ENCODE results near the gene HS6ST3.

HS6ST3 gene

DNA sequence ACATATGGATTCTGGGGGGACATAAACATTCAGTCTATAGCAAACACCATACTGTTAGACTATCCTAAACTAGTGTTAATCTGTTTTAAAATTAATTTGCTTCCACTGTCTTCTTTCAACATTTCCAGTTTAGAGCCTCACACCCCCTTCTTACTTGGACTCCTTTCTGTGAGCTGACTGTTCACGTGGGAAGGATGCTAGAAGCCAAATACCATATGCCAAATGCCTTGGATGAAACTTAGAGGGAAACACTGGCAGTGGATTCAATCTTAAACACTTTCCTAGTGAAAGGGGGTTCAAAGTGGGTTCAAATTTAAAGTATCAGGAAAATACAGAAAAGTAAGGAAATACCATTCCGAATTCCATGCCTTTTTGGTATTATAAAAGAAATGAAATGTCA is 113.6 kb downstream of the HS6ST3 start:
- no peak for DNase-seq

DNA sequence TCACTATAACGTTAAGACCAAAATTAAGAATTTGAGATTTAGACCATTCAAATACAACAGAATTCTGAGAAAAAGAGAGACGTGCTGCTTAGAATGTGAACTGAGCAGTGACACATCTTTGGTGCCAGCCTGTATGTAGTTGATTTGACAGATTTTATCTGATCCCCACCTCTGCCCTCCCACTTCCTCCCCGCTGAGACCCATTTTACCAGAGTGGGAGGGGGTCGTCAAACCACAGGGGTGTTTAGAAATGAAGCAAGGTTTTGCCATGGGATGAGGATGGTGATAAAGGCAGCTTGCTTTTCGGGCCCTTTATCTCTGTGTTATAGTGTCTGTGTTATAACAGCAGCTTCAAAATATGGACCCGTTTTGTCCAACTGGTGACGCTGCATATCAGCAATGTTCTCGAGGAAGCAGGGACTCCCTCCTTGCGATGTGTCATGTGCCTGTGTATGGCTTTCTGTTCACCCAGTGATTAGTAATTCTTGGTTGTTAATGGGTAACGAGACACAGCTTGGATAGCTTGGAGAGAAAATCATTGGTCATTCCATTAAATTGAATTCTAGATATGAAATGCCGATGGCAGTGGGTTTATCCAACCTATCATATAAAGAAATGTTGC is 125.0 kb downstream of the HS6ST3 start:
- DNase-seq = no peak

- no peak for DNase-seq
Measured at GRCh38 chr13:96216543-96216942, 126.6 kb downstream of the HS6ST3 start.

- DNase-seq = no peak
Measured at GRCh38 chr13:96218475-96218874, 128.6 kb downstream of the HS6ST3 start.

- no peak for DNase-seq
Measured at GRCh38 chr13:96221471-96221870, 131.6 kb downstream of the HS6ST3 start.

DNA sequence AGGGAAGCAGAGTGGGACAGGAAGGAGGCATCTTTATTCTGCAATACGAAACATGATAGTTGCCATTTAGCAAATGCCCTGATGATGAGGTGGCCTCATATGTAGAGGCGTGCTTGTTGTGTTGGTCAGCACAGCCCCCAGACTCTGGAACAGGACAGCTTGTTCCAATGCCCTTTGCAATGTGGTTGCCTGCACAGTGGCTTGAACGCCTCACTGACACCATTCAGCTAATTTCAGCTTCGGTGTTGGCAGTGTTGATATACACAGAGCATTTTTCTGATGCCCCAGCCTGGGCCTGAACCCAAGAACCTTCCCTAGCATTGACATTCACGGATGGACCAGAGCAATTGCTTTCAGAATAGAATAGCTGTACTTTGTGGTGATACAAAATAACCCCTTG is 133.3 kb downstream of the HS6ST3 start:
- no peak for DNase-seq

DNA sequence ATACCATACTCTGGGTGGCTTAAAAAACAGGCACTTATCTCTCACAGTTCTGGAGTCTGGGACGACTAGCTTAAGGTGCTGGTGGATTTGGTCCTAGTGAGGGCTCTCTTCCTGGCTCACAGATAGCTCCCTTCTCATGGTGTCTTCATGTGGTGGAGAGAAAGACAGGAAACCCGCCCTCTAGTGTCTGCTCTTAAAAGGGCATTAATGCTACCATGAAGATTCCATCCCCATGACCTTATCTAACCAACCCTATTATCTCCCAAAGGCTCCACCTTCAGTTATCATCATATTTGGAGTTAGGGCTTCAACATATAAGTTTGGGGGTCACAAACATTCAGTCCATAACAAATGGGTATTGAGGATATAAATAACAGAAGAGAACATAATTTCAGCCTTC is 139.4 kb downstream of the HS6ST3 start:
- DNase-seq = no peak

GRCh38 chr13:96238241-96238640 is 148.3 kb downstream of the HS6ST3 start:
- no peak for DNase-seq

DNA sequence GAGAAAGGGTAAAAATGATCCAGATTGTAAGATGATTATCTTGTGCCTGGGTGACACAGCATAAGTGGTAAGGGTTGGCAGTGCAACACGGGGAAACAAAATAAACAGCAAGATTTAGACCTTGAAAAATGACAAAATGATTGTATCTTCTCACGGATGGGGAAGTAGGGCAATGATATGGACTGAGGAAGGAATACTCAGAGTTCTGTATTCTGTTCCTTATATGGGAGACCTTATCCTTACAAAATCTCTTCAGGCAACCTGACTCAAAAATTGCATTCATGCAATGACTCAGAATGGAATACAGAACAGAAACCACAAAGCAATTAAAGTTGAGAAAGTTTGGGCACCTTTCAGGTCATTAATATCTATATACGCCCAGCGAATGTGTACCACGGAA is 149.0 kb downstream of the HS6ST3 start:
- no peak for DNase-seq

DNA sequence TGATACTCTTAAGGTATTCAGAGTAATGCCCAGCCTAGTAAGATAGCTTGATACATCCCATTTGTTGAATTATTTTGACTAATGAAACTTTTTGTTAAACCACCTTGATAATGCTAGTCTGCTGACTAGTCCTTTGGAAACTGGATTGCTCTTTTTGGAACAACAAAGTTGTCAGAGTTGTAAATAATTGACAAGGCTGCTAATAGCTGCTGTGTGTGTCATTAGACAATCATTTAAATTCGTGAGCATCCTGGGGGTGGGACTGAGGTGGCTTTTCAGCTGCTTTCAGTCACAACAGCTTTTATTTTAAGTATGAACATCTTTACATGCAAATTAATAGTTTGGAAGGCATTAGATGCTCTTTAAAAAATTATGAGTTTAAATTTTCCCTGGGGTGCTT is 153.5 kb downstream of the HS6ST3 start:
- DNase-seq = no peak

DNA sequence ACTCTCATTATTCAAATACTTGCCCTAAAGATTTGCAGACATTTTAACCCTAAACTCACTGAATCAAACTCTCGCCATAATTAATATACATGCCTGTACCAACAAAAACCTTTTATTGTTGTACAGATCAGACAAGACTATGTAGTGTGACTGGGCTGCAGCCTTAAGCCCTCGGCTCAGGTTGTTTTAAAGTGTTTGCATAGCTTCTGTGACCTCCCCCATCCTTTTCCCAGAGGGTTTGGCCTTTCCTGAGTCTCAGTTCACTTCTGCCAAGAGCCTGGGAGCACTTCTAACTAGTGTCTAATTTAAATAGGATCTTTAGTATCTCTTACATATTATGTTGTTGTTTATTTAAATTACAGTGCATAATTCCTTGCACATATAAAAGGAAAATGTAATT is 158.2 kb downstream of the HS6ST3 start:
- DNase-seq = no peak

GRCh38 chr13:96248996-96249395 is 159.1 kb downstream of the HS6ST3 start:
- no peak for DNase-seq

GRCh38 chr13:96252903-96253302 is 163.0 kb downstream of the HS6ST3 start:
- DNase-seq = no peak

DNA sequence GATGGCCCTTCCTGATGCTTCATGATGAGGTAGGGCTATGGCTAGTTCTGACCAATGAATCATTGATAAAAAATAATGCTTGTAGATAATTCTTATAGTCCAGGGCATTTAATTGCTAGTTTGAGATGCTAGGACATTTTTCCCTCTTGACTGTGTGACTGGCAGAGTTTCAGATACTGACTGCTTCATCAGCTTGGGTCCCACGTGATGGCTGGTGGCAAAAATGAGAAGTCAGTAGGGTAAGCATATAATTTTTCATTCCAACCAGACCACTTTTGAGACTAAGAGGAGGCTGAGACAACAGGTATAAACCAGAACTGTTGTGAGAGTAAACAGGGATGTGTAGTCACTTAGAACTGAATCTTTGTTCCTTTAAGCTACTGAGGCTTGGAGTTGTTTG is 183.3 kb downstream of the HS6ST3 start:
- DNase-seq = no peak

GRCh38 chr13:96274046-96274445 is 184.1 kb downstream of the HS6ST3 start:
- DNase-seq = no peak

DNA sequence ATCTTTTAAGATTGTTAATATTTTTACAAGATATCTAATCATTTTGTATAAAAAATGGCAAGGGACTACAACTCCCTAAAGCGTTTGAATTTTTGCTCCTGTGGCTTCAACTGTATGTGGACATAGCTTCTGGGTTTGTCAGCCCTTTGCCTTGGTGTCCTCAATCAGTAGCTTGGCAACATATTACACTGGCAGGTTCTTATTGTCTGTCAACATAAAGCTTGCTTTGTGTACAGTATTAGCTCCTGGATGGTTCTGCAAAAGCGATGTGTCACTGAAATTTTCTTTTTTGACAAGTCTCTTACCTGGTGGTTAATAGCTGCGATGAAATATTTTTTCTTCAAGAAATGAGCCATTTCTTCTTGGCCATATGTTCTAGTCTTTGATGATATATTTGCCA is 190.0 kb downstream of the HS6ST3 start:
- DNase-seq = no peak

DNA sequence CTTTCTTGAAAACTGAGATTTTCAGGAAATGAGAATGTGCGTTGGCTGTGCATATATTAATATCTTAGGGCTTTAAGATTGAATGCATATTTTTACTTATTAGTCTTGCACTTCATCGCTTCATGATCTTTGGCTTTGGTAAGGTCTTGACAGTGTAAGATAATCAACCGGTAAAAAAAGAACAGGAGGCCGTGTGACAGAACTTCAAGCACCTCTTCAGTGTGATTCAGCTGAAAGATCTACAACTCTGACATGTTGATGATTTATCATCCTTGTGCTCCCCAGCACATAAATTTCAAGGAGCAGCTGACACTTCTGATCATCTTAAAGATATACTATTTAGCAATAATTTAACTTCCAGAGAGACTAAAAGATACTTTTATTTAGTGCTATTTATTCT is 195.1 kb downstream of the HS6ST3 start:
- no peak for DNase-seq

DNA sequence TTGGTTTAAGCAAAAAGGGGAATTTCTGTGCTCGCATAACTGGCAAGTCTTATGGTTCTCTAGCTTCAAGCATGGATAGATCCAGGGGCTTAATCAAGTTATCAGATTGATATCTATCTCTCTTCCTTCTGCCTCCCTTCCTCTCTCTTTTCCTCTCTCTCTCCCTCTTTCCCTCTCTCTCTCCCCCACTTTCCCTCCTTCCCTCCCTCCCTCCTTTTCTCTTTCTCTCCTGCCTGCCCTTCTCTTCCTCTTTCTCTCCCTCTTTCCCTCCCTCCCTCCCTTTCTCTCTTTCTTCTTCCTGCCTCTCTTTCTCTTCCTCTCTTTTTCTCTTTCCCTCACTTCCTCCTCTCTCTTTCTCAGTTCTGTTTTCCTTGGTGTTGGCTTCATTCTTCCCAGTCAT is 195.8 kb downstream of the HS6ST3 start:
- no peak for DNase-seq

- no peak for DNase-seq
Measured at GRCh38 chr13:96294930-96295881, 205.3 kb downstream of the HS6ST3 start.

DNA sequence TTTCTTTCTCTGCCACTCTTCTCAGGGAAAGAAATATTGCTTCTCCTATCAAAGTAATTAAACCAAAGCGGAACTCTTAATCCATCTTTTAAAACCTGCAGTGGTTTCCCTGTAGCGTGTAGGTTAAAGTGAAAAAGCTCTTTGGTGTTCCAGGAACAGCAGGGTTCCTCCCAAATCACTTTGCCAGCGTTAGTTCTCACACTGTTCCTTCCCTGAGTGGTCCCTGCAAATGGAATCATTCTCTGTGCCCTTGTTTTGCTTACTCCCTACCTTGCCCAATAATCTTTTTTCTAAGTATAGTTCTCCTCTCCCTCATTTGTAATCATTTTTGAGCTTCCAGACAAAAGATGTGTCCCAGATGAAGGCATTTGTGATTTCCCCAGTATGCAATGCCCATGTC is 207.5 kb downstream of the HS6ST3 start:
- no peak for DNase-seq

GRCh38 chr13:96299235-96299634 is 209.3 kb downstream of the HS6ST3 start:
- no peak for DNase-seq

GRCh38 chr13:96308568-96308967 is 218.7 kb downstream of the HS6ST3 start:
- no peak for DNase-seq

GRCh38 chr13:96314974-96315373 is 225.1 kb downstream of the HS6ST3 start:
- no peak for DNase-seq

GRCh38 chr13:96338030-96338429 is 248.1 kb downstream of the HS6ST3 start:
- DNase-seq = no peak

DNA sequence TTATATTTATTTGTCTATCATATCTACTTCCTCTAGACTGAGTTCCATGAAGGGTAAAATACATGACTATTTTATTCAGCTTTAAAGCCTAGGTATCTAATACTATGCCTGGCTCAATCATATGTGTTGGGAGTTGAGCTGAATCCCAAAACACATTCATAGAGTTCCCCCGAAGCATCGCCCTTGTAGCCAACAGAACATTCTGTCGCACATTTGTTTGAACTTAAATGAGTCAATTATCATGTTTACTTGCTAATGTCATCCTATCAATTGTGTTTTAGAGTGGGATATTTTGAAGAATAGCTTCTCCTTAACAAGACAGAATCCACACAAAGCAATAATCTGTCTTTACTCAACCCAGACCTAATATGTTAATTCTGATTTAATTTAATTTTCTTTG is 252.4 kb downstream of the HS6ST3 start:
- no peak for DNase-seq

Measured in CD4-positive, alpha-beta T cell treated with Interleukin-12 subunit alpha and Interleukin-12 subunit beta, for 1 hour (primary cell).